ENCODE data around the gene FMO5. TPM values are rescaled to one million over a fixed set of nuclear protein-coding genes. Genes with fewer than 3 reads are reported as not detected.

The FMO5 gene
- total and polyA plus RNA-seq, 4 donors: 36.0 to 152 (median 99.1) TPM

- Histone ChIP-seq H3K36me3 (ENCODE audit: control insufficient read depth in 4 of 4, insufficient read depth in 3 of 4, low read depth in 1 of 4, low read length in 3 of 4) (peaks cover 0 to 17% (median 11%) of the 10 kb centered on the region in 4 donors), H3K27ac (ENCODE audit: low read depth in 1 of 2, low read length in 2 of 2) (peak overlapping the region; percentile 55 to 93), H3K9me3 (ENCODE audit: control insufficient read depth in 4 of 4, low read length in 3 of 4) (no peaks in the 10 kb centered on the region), H3K9ac (ENCODE audit: low read depth in 1 of 2, low read length in 2 of 2) (peak overlapping the region in 1 of 2 donors; percentile 99), H3K4me3 (ENCODE audit: low read depth in 1 of 3, low read length in 3 of 3) (no peak overlapping the region), H3K27me3 (ENCODE audit: control insufficient read depth in 4 of 4, insufficient read depth in 4 of 4, low read length in 3 of 4) (no peaks in the 10 kb centered on the region), H3K4me1 (ENCODE audit: control insufficient read depth in 4 of 4, insufficient read depth in 4 of 4, low read length in 3 of 4) (peaks cover 4 to 41% (median 24%) of the 10 kb centered on the region in 4 donors)
- no peak for TF ChIP-seq ATF3 (IDR thresholded peaks at IDR 0.05)
- peak; percentile 50 for TF ChIP-seq YY1 (IDR thresholded peaks at IDR 0.05)
- TF ChIP-seq HNF4A (conservative IDR thresholded peaks at IDR 0.05): no peak
- no peak for TF ChIP-seq RXRA (IDR thresholded peaks at IDR 0.05)
- no peak for TF ChIP-seq NR2F2 (IDR thresholded peaks at IDR 0.05)
- TF ChIP-seq REST (IDR thresholded peaks at IDR 0.05): no peak
- no peak for TF ChIP-seq RAD21 (IDR thresholded peaks at IDR 0.05)
- TF ChIP-seq ZBTB33 (IDR thresholded peaks at IDR 0.05): no peak
- WGBS: 42% methylated on average over 3 of the region's 3 CpGs
- no peak for DNase-seq (ENCODE audit: low spot score)
Observed at GRCh38 chr1:147169171-147169570, 56.0 kb downstream of the FMO5 start.

GRCh38 chr1:147168626-147169058, 56.5 kb downstream of the FMO5 start:
- H3K36me3 ChIP-seq (ENCODE audit: control insufficient read depth in 4 of 4, insufficient read depth in 3 of 4, low read depth in 1 of 4, low read length in 3 of 4): peaks cover 0 to 17% (median 11%) of the 10 kb centered on the region in 4 donors
- WGBS: 24% methylated on average over 2 of the region's 2 CpGs
- H3K9me3 ChIP-seq (ENCODE audit: control insufficient read depth in 4 of 4, low read length in 3 of 4): no peaks in the 10 kb centered on the region
- H3K27ac ChIP-seq (ENCODE audit: low read depth in 1 of 2, low read length in 2 of 2): peak overlapping the region; percentile 55 to 93
- H3K27me3 ChIP-seq (ENCODE audit: control insufficient read depth in 4 of 4, insufficient read depth in 4 of 4, low read length in 3 of 4): no peaks in the 10 kb centered on the region
- DNase-seq (ENCODE audit: low spot score): peak; percentile 40
- H3K4me3 ChIP-seq (ENCODE audit: low read depth in 1 of 3, low read length in 3 of 3): peak overlapping the region in 1 of 3 donors; percentile 9
- H3K9ac ChIP-seq (ENCODE audit: low read depth in 1 of 2, low read length in 2 of 2): peak overlapping the region in 1 of 2 donors; percentile 99
- peaks cover 4 to 36% (median 20%) of the 10 kb centered on the region in 4 donors for H3K4me1 ChIP-seq (ENCODE audit: control insufficient read depth in 4 of 4, insufficient read depth in 4 of 4, low read length in 3 of 4)
- TF ChIP-seq EGR1 (IDR thresholded peaks at IDR 0.05; ENCODE audit: low read depth in 2 of 2) (peak; percentile 31 to 37), JUND (IDR thresholded peaks at IDR 0.05) (peak; percentile 43 to 59), SP1 (IDR thresholded peaks at IDR 0.05) (peak; percentile 73), CTCF (IDR thresholded peaks at IDR 0.05; ENCODE audit: low read depth, low read length, missing input control) (no peak), ZBTB33 (IDR thresholded peaks at IDR 0.05) (peak; percentile 53), YY1 (IDR thresholded peaks at IDR 0.05) (peak; percentile 43), FOXA2 (IDR thresholded peaks at IDR 0.05) (peak; percentile 39), GABPA (IDR thresholded peaks at IDR 0.05 in 1 of 2, conservative IDR thresholded peaks at IDR 0.05 in 1 of 2) (no peak), RAD21 (IDR thresholded peaks at IDR 0.05) (peak; percentile 47 to 59), ATF3 (IDR thresholded peaks at IDR 0.05) (peak; percentile 71), HNF4G (IDR thresholded peaks at IDR 0.05) (peak; percentile 53), RXRA (IDR thresholded peaks at IDR 0.05) (peak; percentile 65 to 77), FOXA1 (IDR thresholded peaks at IDR 0.05) (peak; percentile 57), TAF1 (conservative IDR thresholded peaks at IDR 0.05) (no peak), HNF4A (conservative IDR thresholded peaks at IDR 0.05) (peak; percentile 87), NR2F2 (IDR thresholded peaks at IDR 0.05) (no peak), REST (IDR thresholded peaks at IDR 0.05) (peak; percentile 74)

All from liver (tissue), 9 donors.